OCI-LY1 (cell line): ENCODE results near the gene KCNMA1.

Experiments used
- CTCF ChIP-seq: fragments of 200-600 bp; sonication (generic), shearing (Covaris generic); IDR thresholded peaks from 2 replicates; pipeline ENCODE4 v1.5.1; 2017; ENCODE audit warnings: mild to moderate bottlenecking, antibody characterized with exemption, low read length, moderate library complexity, mixed read lengths
- EZH2 ChIP-seq: fragments of 200-600 bp; sonication (generic), shearing (Covaris generic); IDR thresholded peaks from 2 replicates; pipeline ENCODE4 v1.8.0; 2017; ENCODE audit warnings: borderline replicate concordance, mixed run types, mild to moderate bottlenecking, antibody characterized with exemption, low read length, moderate library complexity, mixed read lengths

GRCh38 chr10:77605466-77605865 is 32.1 kb downstream of the KCNMA1 start:
- TF ChIP-seq CTCF (no peak), EZH2 (no peak)
